GM21786 (cell line): ENCODE measurements around the gene POMGNT2.

Experiments
- ATAC-seq: cut with Tn5 transposase; IDR thresholded peaks from one replicate; pipeline ENCODE4 v1.9.1; 2021; ENCODE audit not compliant: unreplicated experiment

POMGNT2 gene

GRCh38 chr3:43105596-43106292, at the start of gene POMGNT2:
POMGNT2 (minus strand) TSS chr3:43106079; CDS start chr3:43081431, 24,648 bp downstream.
- peak; percentile 89 for ATAC-seq

DNA sequence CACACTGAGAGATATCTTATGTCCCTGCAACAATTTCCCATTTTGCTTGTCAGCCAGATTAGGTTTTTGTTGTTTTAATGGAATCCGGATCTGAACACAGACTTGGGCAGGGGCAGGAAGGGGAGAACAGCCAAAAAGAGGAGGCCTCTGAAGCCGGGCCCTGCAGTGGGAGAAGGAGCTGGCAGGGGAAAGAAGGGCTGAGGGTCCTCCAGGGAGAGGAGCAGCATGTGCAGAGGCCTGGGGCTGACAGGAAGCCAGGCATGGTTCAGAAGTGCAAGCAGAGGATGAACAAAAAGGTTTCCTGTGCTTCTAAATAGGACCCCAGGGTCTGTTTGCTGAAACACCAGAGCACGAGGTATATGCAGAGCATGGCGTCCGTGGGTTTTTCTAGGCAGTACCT, 49.1 kb upstream of the POMGNT2 start:
- no peak for ATAC-seq

DNA sequence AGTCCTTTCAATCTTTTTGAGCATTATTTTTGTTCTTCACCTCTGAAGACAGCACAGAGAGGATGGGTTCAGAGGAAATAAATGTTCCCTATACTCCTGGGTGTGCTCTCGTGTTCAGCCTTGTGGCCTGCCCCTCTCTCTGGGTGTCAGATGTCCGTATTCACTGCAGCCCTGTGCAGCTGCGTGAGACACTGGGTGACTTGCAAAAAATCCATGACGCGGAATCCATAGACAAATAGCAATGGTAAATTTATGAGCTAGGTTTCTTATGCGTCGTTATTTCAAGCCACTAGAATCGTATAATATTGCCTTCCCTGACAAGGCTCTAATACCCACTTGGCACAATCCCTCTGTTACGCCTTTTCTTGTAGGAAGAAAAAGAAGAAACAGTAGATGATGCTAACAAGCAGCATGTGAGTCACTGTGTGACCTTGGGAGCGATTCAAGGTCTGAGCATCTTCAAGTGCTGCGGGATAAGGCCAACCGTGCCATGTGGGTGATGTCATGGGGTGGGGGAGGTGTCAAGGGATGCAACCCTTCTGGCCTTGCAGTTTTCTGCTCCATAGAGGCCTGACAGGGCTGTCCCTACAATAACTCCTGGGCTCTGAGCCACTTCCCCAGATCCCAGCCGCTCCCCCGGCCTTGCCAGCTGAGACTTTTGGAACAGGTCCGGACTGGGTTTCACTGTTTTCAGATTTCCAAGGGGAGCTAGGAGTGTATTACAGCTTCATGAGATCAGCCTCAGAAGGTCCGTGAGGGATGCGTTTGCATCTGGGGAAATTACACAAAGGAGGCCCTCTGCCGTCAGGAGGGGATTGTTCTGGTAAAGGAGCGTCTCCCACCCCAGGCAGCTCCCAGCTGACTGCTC, 47.6 kb upstream of the POMGNT2 start:
- no peak for ATAC-seq

- ATAC-seq = no peak
Measured at GRCh38 chr3:43152649-43153048, 46.8 kb upstream of the POMGNT2 start.

GRCh38 chr3:43148033-43148432, 42.2 kb upstream of the POMGNT2 start:
- ATAC-seq = no peak

GRCh38 chr3:43146599-43146998, 40.7 kb upstream of the POMGNT2 start:
- no peak for ATAC-seq

- no peak for ATAC-seq
Measured at GRCh38 chr3:43144761-43145490, 39.0 kb upstream of the POMGNT2 start.

DNA sequence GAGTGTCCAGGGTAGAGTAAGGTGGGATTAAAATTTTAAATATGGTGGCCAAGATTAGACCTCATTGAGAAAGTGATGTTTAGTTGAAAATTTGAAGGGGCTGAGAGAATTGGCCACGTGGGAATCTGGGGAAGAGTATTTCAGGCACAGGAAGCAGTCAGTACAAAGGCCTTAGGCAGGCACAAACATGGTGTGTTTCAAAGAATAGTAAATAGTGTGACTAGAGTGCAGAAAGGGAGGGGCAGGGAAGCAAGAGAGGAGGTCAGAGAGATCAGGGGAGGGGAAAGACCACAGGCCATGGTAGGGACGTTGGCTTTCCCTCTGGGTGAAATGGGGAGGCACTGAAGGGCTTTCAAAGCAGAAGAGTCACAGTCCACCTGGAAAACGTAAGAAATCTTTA, 36.6 kb upstream of the POMGNT2 start:
- no peak for ATAC-seq

GRCh38 chr3:43138488-43139231, 32.8 kb upstream of the POMGNT2 start:
- no peak for ATAC-seq

- ATAC-seq = no peak
Measured at GRCh38 chr3:43132870-43133636, 27.2 kb upstream of the POMGNT2 start.

GRCh38 chr3:43132193-43132592, 26.3 kb upstream of the POMGNT2 start:
- ATAC-seq = no peak

GRCh38 chr3:43128464-43128863, 22.6 kb upstream of the POMGNT2 start:
- ATAC-seq = no peak

DNA sequence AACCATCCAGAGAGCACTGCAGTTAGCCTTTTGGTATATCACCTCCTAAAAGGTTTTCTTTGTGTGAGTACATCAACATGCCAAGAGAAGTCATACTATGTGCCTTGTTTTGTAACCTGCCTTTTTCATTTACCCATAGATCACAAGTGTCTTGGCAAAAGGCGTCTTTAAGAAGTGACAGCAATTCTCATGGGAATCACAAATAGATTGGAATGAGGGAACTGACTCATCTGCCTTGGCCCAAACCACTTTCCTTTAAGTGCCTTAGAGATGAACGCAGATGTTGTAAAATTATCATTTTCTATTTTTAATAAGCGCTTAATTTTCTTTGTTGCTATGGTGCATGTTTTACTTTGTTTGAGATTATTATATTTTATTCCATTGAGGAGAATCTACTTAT, 20.7 kb upstream of the POMGNT2 start:
- no peak for ATAC-seq

- ATAC-seq = no peak
Measured at GRCh38 chr3:43123895-43124294, 18.0 kb upstream of the POMGNT2 start.

GRCh38 chr3:43120937-43121336, 15.1 kb upstream of the POMGNT2 start:
- ATAC-seq = no peak

GRCh38 chr3:43117257-43117656, 11.4 kb upstream of the POMGNT2 start:
- no peak for ATAC-seq

DNA sequence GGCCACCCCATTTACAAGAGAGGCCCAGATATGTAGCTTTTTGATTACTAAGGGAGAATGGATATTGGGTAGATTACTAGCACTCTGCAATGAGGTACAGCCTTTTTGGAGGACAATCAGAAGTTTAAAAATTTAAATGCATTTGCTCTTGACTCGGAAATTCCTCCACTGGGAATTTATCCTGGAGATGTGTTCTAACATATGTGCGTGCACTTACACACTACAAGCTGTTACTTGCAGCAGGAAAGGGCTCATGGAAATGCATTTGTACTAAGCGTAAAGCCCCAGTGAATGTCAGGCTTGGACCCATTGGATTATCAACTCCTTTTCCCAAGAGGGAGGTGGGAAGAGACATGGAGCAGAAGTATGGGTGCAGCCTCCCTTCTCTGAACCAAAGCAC, 7.8 kb upstream of the POMGNT2 start:
- no peak for ATAC-seq

DNA sequence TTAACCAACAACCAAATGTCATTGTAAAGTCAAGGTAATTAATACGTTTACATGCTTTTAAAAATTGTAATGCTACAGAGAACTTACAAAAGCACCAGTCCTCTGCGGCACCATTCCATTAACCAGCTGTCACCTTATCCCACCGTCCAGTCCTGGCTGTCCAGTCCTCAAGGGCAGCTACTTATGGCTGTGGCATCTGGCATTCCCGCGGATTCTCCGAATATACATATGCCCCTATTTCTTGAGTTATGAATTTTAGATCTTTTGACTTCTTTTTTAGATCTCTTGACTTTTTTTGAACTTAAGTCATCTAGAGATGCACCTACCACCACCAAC, 382 bp upstream of the POMGNT2 start:
- no peak for ATAC-seq

DNA sequence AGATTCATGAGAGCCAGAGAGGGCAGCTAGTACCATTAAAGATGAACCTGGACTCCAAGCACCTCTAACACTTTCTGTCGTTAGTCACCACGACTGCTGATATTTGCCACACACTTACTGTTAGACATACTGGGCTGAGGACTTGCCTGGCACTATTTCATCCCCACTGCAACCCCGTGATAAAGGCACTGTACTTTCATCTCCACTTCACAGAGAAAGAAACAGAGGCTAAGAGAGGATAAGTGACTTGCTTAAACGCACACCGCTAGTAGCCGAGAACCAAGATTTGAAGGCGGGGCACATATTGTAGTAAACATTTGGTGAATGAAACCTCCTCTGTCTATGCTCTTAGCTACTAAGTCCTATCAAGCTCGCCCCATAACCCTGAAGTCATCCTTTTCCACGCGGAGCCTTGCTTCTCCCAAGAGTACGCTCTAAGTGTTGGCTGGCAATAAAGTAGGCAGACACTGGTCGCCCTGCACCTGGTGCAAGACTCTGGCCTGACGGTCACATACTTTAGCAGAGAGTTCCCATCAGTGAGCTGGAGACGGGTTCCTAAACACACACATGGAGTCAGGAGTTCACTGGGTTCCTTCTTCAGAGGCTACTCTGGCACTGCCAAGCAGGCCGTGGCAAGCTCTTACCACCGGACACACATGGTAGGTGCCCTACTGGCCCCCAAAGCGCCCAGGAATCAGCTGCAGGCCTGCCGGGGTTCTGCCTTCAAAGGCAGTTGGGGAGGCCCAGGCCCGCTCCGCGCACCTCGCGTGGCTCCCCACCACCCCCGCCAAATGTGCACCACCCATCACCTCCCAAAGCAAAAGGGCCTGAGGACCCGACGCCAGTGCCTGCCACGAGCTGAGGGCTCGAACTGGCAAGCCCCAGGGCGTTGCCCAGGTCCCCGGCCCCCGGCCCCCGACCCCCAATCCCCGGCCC, 951 bp downstream of the POMGNT2 start:
- no peak for ATAC-seq
